AG04449 (cell line): ENCODE results near the gene CHCHD3.
"Not testable (repeated sequence)": the region's sequence is repeated elsewhere in the genome, so short reads cannot be mapped to it uniquely, and the experiment has no call there.

Source experiments
- CTCF ChIA-PET: fragments of 350-600 bp; formaldehyde crosslinking; extraction: SDS; loops from one replicate; lab custom pipeline; 2021; ENCODE audit warnings: antibody characterized with exemption; lab: Yijun Ruan, JAX
- POLR2A ChIA-PET: fragments of 400-600, 350-600 bp; formaldehyde crosslinking; extraction: SDS; loops from one replicate; lab custom pipeline; 2020; ENCODE audit warnings: antibody characterized with exemption, inconsistent platforms; lab: Yijun Ruan, JAX
- DNase-seq: peaks from one replicate; pipeline ENCODE4 v3.0.0-alpha.2; 2010; ENCODE audit warnings: low read depth, low spot score
- H3K4me3 ChIP-seq: 2 replicates; pipeline ENCODE4 v1.5.1; 2011; ENCODE audit warnings: low read depth, mild to moderate bottlenecking, control low read depth, low read length
- TF ChIP-seq, protein P1 (sequence below): IDR thresholded peaks from one replicate; pipeline ENCODE4 v1.5.1; 2011; ENCODE audit warnings: mild to moderate bottlenecking, moderate library complexity, low read length, control low read depth, inconsistent platforms; ENCODE audit not compliant: insufficient read depth; ENCODE audit errors: missing control alignments

Gene CHCHD3

GRCh38 chr7:132980402-132980801 lies 101.5 kb downstream of the CHCHD3 start:
- CTCF ChIA-PET = no interaction called here
- TF ChIP-seq, protein P1, sequence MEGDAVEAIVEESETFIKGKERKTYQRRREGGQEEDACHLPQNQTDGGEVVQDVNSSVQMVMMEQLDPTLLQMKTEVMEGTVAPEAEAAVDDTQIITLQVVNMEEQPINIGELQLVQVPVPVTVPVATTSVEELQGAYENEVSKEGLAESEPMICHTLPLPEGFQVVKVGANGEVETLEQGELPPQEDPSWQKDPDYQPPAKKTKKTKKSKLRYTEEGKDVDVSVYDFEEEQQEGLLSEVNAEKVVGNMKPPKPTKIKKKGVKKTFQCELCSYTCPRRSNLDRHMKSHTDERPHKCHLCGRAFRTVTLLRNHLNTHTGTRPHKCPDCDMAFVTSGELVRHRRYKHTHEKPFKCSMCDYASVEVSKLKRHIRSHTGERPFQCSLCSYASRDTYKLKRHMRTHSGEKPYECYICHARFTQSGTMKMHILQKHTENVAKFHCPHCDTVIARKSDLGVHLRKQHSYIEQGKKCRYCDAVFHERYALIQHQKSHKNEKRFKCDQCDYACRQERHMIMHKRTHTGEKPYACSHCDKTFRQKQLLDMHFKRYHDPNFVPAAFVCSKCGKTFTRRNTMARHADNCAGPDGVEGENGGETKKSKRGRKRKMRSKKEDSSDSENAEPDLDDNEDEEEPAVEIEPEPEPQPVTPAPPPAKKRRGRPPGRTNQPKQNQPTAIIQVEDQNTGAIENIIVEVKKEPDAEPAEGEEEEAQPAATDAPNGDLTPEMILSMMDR = no peak
- POLR2A ChIA-PET = no interaction called here
- H3K4me3 ChIP-seq = no peak overlapping the region
- no peak for DNase-seq

DNA sequence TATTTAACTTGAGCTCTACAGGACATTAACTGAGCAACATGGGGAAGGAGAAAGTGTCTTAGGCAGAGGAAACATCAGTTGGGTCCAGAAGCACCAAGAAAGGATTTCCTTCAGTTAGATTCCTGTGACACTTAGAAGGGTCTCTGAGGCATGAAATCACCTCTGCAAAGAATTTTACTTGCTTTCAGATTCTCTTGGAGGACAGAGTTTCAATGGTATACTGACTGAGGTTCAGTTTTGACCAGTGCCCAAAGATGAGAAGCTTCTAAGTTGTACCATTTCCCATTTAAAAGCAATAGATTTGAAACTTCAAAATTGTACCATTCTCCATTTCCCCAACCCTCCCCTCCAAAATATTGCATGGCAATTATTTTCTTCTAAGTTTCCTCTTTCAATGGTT lies 102.4 kb downstream of the CHCHD3 start:
- no peak for DNase-seq
- CTCF ChIA-PET = no interaction called here
- TF ChIP-seq, protein P1 = no peak
- POLR2A ChIA-PET = no interaction called here
- no peak overlapping the region for H3K4me3 ChIP-seq

DNA sequence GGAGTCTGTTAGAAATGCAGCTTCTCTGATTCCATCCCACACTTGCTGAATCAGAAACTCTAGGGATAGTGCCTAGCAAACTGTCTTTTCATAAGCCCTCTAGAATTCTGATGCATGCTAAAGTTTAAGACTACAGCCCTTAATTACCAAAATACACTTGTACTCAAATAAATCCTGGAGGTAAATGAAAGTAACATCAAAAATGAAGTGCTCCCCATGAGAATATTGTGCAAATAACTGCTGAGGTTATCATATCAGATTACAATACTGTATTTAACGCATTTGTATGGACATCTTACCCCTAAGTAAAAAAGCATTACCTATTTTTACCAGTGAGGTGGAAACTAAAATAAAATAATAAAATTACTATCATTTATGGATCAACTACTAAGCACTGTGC lies 104.7 kb downstream of the CHCHD3 start:
- no peak overlapping the region for H3K4me3 ChIP-seq
- TF ChIP-seq, protein P1 = no peak
- no peak for DNase-seq
- ChIA-PET POLR2A (no interaction called here), CTCF (no interaction called here)

DNA sequence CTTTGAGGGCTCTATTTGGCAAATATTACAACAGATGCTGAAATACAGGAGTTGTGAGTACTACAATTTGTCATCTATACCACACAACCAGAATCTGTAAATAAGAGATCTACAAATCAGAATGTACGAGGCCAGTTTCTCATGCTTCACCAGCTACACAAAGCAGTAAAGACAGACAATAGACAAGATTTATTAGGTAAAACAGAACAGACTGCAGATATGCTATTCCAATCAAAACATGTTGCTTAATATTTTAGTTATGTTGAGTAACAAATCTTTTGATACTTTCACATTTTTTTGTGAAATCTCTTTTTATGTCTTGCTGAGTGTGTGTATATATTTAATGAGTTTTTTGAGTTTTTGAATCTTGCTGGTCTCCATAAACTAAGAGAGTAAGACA lies 109.1 kb downstream of the CHCHD3 start:
- CTCF ChIA-PET = no interaction called here
- TF ChIP-seq, protein P1 = no peak

GRCh38 chr7:132970257-132970656 lies 111.6 kb downstream of the CHCHD3 start:
- ChIA-PET POLR2A (no interaction called here), CTCF (no interaction called here)
- no peak overlapping the region for H3K4me3 ChIP-seq
- TF ChIP-seq, protein P1 = no peak
- DNase-seq = no peak

More for the DNA sequence above, 109.1 kb downstream of the CHCHD3 start:
- DNase-seq = no peak
- H3K4me3 ChIP-seq = no peak overlapping the region
- POLR2A ChIA-PET = no interaction called here

GRCh38 chr7:132969520-132969919 lies 112.4 kb downstream of the CHCHD3 start:
- TF ChIP-seq, protein P1 = no peak
- no peak overlapping the region for H3K4me3 ChIP-seq
- DNase-seq = no peak
- ChIA-PET CTCF (no interaction called here), POLR2A (no interaction called here)

DNA sequence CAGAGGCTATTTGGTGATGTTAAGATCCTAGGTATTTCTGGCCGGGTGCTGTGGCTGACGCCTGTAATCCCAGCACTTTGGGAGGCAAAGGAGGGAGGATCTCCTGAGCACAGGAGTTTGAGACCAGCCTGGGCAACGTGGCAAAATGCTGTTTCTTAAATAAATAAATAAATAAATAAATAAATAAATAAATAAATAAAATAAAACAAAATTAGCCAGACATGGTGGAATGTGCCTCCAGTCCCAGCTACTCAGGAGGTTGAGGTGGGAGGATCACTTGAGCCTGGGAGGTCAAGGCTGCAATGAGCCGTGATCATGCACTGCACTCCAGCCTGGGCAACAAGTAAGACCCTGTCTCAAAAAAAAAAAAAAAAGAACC lies 114.4 kb downstream of the CHCHD3 start:
- CTCF ChIA-PET = interaction anchor here (0.7 kb wide), 1 partner anchor 386 kb away, joined by 3 read pairs; no protein-coding TSS in a partner anchor
- POLR2A ChIA-PET, DNase-seq, H3K4me3 ChIP-seq: not testable (repeated sequence)
